Measurements from ENCODE around the gene STAC3. TPM values are rescaled to one million over a fixed set of nuclear protein-coding genes. Genes with fewer than 3 reads are reported as not detected.

Gene STAC3
- total RNA-seq, 1 experiment from 2014 or later = 3.3 TPM

- H3K4me3 Mint-ChIP-seq = no peak overlapping the region
- DNase-seq (ENCODE audit: low spot score) (no peak), ATAC-seq (no peak)
- H3K36me3 Mint-ChIP-seq = no peaks in the 10 kb centered on the region
- H3K27ac Mint-ChIP-seq = no peak overlapping the region
- peaks cover 57% of the 10 kb centered on the region for H3K4me1 Mint-ChIP-seq
- CTCF ChIA-PET = interaction anchor here (0.6 to 10.4 kb wide), 5 partner anchors 7 to 238 kb away, joined by 3 to 660 read pairs (median 42); partner anchors contain the start of genes GLI1, NXPH4, SHMT2 and STAC3
- no peak for TF ChIP-seq E2F1 (CRISPR knock-in tag; IDR thresholded peaks at IDR 0.05)
- TF ChIP-seq SP1 (CRISPR knock-in tag; conservative IDR thresholded peaks at IDR 0.05) = no peak
- no peak for TF ChIP-seq CTCF (IDR thresholded peaks at IDR 0.05)
- TF ChIP-seq GTF2I (CRISPR knock-in tag; conservative IDR thresholded peaks at IDR 0.05) = no peak
- no peak for TF ChIP-seq NR3C1 (CRISPR knock-in tag; conservative IDR thresholded peaks at IDR 0.05; ENCODE audit: low read depth)
- no peak for TF ChIP-seq TEAD1 (CRISPR knock-in tag; IDR thresholded peaks at IDR 0.05)
- TF ChIP-seq ZNF423 (CRISPR knock-in tag; IDR thresholded peaks at IDR 0.05) = no peak
- no peak for TF ChIP-seq IRF1 (CRISPR knock-in tag; IDR thresholded peaks at IDR 0.05)
- no peak for TF ChIP-seq GABPB1 (CRISPR knock-in tag; IDR thresholded peaks at IDR 0.05)
- TF ChIP-seq MAX (CRISPR knock-in tag; IDR thresholded peaks at IDR 0.05) = no peak
- TF ChIP-seq ZNF671 (CRISPR knock-in tag; IDR thresholded peaks at IDR 0.05) = no peak
- TF ChIP-seq TEAD4 (CRISPR knock-in tag; IDR thresholded peaks at IDR 0.05) = no peak
- no peak for TF ChIP-seq ZBTB43 (CRISPR knock-in tag; IDR thresholded peaks at IDR 0.05)
- TF ChIP-seq TP53 (CRISPR knock-in tag; IDR thresholded peaks at IDR 0.05) = no peak
- no peaks in the 10 kb centered on the region for H3K9me3 Mint-ChIP-seq
- H3K27me3 Mint-ChIP-seq (ENCODE audit: low read depth) = peaks cover 96% of the 10 kb centered on the region
- POLR2A ChIA-PET = interaction anchor here (0.7 to 7.6 kb wide), 2 partner anchors 8 to 17 kb away, joined by 4 to 97 read pairs; a partner anchor contains a TSS
These were observed 28.4 kb downstream of the STAC3 start for GRCh38 chr12:57222286-57223190.

GRCh38 chr12:57221169-57221917, 29.6 kb downstream of the STAC3 start:
- ChIA-PET POLR2A (interaction anchor here (0.7 to 7.6 kb wide), 2 partner anchors 9 to 18 kb away, joined by 4 to 97 read pairs; a partner anchor contains a TSS), CTCF (interaction anchor here (1.1 to 10.4 kb wide), 3 partner anchors 9 to 238 kb away, joined by 3 to 660 read pairs (median 8); partner anchors contain the start of genes GLI1, SHMT2 and STAC3)
- Mint-ChIP-seq H3K9me3 (no peaks in the 10 kb centered on the region), H3K4me3 (peak overlapping the region; percentile 51), H3K4me1 (peaks cover 52% of the 10 kb centered on the region), H3K27me3 (ENCODE audit: low read depth) (peaks cover 94% of the 10 kb centered on the region), H3K27ac (no peak overlapping the region), H3K36me3 (no peaks in the 10 kb centered on the region)
- DNase-seq (ENCODE audit: low spot score) (no peak), ATAC-seq (no peak)
- TF ChIP-seq E2F1 (CRISPR knock-in tag; IDR thresholded peaks at IDR 0.05) (no peak), GABPB1 (CRISPR knock-in tag; IDR thresholded peaks at IDR 0.05) (no peak), PRRX2 (CRISPR knock-in tag; IDR thresholded peaks at IDR 0.05) (no peak), E2F5 (CRISPR knock-in tag; IDR thresholded peaks at IDR 0.05) (0 out of 2 replicates have a peak, but pooled peaks have one; percentile 23), HMGXB4 (CRISPR knock-in tag; IDR thresholded peaks at IDR 0.05) (0 out of 2 replicates have a peak, but pooled peaks have one; percentile 21), FOXP1 (CRISPR knock-in tag; IDR thresholded peaks at IDR 0.05; ENCODE audit: borderline replicate concordance) (no peak), ZNF263 (CRISPR knock-in tag; IDR thresholded peaks at IDR 0.05; ENCODE audit: low read depth) (no peak), AR (CRISPR knock-in tag; IDR thresholded peaks at IDR 0.05) (no peak)
